Measurements from ENCODE around the gene LRRK1.

DNA sequence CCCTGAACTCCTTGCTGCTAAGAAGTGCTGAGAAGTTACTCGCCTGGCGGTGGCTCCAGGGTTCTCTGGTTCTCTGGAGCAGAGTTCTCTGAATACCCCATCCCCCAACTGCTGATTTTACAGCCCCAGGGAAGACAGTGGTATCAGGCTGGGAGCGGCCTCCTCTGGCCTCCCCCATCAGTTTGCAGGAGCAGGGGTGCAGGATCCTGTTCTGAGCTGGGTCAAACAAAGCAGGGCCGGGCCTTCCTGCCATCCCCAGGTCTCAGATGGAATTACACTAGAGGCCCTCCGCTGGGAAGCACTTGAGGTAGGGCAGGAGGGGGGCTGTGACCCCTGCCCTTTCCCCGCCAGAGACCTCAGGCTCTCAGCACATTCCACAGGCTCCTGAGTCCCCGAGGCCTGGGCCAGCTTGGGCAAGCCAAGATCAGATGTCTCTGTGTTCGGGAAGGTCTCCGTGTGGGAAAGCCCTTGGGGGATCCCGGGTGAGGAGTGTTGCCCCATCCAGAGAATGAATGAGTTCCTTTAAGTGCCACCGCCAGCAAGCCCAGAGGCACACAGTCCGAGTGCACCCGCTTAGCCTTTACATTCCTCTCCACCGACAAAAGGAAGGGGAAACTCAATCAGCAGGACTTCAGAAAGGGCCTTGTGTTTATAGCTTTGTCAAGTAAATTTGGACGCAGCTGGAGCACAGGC, 149.9 kb downstream of the LRRK1 start:
- TF ChIP-seq, protein P1, sequence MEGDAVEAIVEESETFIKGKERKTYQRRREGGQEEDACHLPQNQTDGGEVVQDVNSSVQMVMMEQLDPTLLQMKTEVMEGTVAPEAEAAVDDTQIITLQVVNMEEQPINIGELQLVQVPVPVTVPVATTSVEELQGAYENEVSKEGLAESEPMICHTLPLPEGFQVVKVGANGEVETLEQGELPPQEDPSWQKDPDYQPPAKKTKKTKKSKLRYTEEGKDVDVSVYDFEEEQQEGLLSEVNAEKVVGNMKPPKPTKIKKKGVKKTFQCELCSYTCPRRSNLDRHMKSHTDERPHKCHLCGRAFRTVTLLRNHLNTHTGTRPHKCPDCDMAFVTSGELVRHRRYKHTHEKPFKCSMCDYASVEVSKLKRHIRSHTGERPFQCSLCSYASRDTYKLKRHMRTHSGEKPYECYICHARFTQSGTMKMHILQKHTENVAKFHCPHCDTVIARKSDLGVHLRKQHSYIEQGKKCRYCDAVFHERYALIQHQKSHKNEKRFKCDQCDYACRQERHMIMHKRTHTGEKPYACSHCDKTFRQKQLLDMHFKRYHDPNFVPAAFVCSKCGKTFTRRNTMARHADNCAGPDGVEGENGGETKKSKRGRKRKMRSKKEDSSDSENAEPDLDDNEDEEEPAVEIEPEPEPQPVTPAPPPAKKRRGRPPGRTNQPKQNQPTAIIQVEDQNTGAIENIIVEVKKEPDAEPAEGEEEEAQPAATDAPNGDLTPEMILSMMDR (IDR thresholded peaks at IDR 0.05) = no peak
- TF ChIP-seq POLR2A (IDR thresholded peaks at IDR 0.05) = no peak

Measured in uterus (tissue), 2 donors.